Right lung (tissue), 5 donors: Measurements from ENCODE around the gene SMC1A. TPM values are rescaled to one million over a fixed set of nuclear protein-coding genes. Genes with fewer than 3 reads are reported as not detected.
"Not testable (repeated sequence)": the region's sequence is repeated elsewhere in the genome, so short reads cannot be mapped to it uniquely, and the experiment has no call there.

Experiments
- DNase-seq, 2 donors: peaks; one replicate each; pipeline ENCODE4 v3.0.0-alpha.2; 2013
- polyA plus RNA-seq, 5 donors: library from polyadenylated mRNA; unstranded; fragments of 120-200 nt; gene quantifications; one replicate each; pipeline versions ENCODE4 v1.2.1 to v1.2.3, GENCODE V29; 2013; ENCODE audit warnings: inconsistent platforms in 1 of 5, low replicate concordance in 1 of 5; ENCODE audit not compliant: insufficient read length in 5 of 5, insufficient read depth in 1 of 5

SMC1A gene
- polyA plus RNA-seq, 5 donors, result 75.2 to 142 (median 91.5) TPM

GRCh38 chrX:53429755-53430154 is 7.3 kb upstream of the SMC1A start:
- no peak for DNase-seq

DNA sequence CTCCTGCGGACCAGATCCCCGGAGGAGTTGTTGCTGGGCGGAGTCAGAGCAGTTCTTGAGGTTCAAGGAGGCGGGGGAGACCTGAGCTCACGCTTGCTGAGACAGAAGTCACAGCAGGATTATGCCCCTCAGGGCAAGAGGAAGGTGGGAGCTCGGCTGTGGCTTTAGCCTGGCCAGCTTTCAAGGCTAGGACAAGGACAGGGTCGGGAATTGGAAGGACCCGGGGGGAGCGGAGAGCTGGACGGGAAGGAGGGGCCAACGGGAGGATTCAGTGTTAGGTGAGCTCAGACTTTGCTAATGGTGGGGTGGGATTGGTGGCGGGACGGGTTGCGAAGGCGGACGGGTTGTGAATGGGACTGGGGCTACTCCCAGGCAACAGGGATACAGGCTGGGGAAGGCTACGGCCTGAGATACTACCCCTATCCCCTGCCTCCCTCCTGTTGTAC is 430 bp upstream of the SMC1A start, which contains the start of gene RIBC1:
TSS of gene RIBC1 (plus strand) at position 13 of the 446 bp plus-strand sequence. CDS start 3,404 bp downstream, outside the sequence.
- no peak for DNase-seq

DNA sequence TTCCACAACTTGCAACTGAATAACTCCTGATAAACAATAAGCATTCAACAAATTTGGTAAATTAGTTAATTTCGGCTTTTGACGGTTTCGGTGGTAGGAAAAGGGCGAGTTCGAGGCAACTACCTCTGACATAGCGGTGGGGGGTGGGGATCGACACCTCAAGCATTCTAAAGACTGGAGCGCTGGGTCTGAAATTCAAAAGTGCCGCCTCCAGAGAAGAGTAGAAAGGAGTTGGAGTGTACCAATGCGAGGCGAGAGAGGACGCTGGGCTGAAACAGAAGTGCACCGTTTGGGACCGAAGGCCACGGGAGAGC is 725 bp downstream of the SMC1A start:
- DNase-seq, result no peak

- DNase-seq, result no peak
Measured at GRCh38 chrX:53421125-53421524, 1.3 kb downstream of the SMC1A start.

DNA sequence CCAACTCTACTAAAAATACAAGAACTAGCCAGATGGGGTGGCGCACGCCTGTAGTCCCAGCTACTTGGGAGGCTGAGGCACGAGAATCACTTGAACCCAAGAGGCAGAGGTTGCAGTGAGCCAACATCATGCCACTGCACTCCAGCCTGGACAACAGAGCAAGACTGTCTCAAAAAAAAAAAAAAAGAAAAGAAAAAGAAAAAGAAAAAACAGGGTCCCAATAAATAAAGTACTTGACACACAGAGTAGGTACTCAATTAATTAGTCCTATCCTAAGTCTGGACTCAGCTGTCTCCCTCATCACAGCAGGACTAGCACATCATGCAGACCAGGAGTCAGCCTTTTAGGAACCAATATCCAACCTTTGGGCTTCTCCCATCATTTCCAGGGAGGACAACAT is 2.1 kb downstream of the SMC1A start:
- DNase-seq, result not testable (repeated sequence)

DNA sequence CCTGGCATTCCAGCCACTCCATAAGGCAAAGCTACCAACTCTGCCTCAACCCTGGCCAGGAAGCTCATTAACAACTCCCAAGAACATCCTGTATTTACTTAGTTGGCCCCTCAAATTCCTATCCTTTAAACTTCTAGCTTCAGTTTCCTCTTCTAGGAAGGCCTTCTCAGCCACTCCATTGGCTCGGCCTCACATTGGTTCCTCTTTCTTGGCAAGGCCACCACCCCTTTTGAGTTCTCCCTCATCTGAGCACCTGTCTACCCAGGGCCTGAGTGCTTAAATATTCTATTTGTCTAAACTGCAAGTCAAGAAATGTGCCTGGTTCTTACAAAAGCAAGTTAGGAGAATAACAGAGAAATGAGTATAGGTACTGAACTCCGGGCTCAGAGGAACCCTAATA is 10.0 kb downstream of the SMC1A start:
- no peak for DNase-seq

- no peak for DNase-seq
Measured at GRCh38 chrX:53403535-53403934, 18.9 kb downstream of the SMC1A start.

- DNase-seq, result no peak
Measured at GRCh38 chrX:53398216-53398615, 24.2 kb downstream of the SMC1A start.

DNA sequence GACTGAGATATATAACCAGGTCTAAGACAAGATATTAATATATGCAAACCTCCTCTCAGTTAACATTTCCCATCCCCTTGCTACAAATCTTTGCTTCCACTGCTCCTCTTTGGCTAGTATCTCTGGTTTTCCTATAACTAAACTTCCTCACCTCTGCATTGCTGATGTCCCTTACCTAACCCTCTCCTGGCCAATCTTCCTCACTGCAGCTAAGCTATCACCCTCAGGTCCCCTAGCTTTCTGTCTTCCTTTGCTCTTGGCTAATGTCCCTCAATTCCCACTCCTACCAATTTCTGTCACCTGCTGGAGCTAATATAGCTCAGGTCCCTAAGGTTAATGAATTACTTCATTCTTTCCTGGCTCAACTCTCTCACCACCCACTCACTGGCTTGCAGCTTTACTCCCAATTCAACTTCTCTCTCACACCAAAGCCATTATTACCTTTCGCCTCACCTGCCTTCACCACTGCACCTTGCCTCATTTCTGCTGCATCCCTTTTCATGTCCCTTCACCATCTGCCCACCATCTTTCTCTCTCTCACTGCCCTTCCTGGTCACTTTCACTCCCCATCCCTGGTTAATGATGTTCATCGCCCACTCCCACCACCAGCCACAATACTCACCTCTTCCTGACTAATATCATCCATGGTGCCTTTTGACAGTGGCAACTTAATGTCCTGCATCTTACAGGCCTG is 26.7 kb downstream of the SMC1A start:
- no peak for DNase-seq

DNA sequence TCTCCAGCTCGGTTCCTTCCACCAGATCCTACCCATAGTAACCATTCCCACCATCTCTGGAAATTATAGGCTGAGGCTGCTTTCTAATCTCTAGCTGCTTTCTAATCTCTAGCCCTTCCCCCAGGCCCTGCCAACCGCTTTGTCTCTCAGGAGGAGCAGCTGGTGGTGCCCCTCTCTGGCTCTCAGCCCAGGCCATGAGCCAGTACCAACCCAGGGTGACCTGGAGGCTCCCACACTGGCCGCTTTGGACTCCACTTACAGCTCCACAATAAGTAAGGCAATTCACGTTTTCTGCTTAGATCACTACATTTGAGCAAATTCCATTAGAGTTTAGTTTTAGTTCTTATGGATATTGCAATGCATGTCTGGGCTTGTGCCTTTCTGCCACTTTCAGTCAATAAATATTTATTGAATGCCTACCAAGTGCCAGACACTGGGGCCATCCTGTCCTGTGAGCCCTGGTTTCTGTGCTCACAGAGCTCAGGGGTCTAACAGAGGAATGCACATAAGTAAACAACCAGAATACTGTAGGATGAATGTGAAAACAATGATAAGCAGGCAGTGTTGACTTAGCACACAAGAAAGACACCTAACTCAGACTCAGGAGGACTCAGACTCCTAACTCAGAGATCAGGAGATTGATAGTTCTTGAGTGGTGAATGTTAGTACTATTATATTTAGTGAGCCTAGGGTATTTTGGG is 38.9 kb downstream of the SMC1A start:
- no peak for DNase-seq

- DNase-seq, result no peak
Measured at GRCh38 chrX:53379747-53380146, 42.7 kb downstream of the SMC1A start.

DNA sequence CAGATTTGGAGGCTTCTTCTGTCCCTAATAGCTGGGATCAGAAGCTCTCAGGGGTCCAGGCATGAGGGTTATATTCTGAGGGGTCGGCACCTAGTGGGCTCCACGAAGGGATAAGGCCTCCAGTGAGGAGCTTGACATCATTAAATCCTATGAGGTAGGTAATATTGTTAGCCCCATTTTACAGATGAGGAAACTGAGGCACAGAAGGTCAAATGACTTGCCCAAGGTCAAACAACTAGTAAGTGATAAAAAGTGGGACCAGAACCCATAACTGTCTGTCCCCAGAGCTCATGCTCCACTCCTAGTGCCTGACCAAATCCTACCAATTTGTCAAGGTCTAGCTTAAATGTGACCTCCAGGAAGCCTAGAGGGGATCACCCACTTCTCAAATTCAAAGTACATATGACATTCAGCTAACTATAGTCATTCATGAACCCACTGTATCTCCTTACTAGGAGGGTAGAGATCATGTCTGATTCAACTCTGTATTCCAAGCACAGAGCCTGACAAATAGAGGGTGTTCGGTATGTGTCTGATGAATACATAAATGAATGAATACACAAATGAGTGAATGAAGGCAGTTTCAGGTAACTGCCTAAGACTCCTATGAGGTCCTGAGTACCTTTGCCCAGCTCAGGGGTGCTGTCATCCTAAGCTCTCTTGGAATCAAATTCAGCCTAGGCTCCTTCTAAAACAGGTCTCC is 43.3 kb downstream of the SMC1A start:
- DNase-seq, result no peak

DNA sequence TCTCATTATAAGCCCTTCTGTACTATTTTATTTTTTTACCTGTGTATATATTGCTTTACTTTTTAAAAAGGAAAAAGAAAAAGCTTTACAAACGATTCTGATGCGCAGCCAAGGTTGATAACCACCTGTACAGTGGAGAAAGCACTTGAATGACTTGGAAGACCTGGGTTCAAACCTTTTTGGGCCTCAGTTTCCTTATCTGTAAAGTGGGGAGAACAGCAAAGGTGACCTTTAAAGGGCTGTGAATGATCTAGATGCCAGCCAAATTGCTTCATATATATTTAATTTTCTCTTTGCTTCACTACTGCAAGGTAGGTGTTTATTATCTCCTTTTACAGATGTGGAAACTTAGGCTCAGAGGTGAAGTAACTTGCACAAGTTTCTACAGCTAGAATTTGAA is 45.0 kb downstream of the SMC1A start:
- DNase-seq, result no peak

DNA sequence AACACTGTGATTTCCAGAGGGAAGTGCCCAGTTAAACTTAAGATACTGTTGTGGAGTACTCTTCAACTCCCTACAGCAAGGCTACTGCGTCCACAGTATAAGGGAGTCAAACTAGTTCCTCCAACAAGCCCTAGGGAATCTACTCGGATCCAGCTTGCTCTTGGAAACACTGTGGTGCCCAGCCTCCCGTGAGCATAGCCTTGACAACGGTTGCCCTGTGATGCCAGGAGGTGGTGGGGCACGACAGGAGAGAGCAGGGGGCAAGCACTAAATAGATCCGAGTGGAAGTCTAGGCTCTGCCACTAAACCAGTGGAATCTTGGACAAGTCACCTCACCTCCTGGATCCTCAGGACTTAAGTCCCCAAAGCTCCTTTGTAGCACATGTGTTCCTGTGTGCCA is 45.6 kb downstream of the SMC1A start:
- DNase-seq, result no peak

DNA sequence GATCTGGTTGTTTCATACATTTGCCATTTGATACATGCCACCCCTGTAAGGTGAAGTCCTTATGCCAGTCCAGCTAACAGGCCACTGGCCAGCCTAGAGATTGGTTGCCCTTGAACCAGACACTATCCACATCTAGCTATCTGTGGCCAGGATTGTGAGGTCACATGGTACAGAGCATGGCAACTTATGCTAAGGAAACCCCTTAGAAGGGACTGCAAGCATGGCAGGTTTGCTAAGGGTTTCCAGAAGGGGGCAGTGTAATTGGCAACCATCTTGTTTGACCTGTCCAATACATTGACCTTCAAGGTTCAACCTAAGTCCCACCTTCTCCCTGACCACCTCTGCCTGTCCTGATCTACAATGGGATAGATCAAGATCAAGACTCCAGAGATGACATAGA is 47.5 kb downstream of the SMC1A start:
- no peak for DNase-seq

- no peak for DNase-seq
Measured at GRCh38 chrX:53374222-53374820, 48.1 kb downstream of the SMC1A start.

DNA sequence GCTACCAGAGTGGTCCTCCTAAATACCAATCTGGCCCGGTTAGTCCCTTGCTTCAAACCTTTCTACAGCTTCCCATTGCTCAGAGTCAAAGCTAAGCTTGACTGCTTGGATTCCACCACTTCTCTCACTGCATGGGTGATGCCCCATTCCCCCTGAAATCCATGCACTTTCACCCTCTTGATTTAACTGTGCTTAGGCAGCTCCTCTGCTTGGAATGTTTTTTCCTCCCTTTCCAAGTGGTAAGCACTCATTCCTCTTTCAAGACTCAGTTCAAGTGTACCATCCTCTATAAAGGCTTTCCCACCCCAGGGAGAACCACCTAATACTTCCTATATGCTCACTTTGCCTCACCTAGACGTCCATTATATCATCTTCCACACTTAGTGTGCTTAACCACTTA is 49.1 kb downstream of the SMC1A start:
- DNase-seq, result no peak

GRCh38 chrX:53366454-53366853 is 56.0 kb downstream of the SMC1A start:
- not testable (repeated sequence) for DNase-seq

DNA sequence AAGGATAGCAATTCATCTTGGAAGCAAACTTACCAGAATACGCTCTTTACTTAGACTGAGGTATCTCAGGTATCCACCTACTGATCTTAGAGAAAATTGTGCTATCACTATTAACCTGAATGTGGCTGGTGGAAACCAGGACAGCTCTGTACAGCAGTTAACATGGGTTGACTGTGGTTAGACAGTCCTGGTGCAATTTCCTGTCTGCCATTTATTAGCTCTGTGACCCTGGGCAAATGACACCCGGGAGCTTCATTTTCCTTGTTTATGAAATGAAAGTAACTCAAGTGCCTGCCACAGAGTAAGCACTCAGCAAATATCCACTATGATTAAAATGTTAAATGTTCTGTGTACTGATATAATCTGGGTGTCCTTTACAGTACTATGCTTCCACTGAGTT is 60.0 kb downstream of the SMC1A start:
- DNase-seq, result no peak

DNA sequence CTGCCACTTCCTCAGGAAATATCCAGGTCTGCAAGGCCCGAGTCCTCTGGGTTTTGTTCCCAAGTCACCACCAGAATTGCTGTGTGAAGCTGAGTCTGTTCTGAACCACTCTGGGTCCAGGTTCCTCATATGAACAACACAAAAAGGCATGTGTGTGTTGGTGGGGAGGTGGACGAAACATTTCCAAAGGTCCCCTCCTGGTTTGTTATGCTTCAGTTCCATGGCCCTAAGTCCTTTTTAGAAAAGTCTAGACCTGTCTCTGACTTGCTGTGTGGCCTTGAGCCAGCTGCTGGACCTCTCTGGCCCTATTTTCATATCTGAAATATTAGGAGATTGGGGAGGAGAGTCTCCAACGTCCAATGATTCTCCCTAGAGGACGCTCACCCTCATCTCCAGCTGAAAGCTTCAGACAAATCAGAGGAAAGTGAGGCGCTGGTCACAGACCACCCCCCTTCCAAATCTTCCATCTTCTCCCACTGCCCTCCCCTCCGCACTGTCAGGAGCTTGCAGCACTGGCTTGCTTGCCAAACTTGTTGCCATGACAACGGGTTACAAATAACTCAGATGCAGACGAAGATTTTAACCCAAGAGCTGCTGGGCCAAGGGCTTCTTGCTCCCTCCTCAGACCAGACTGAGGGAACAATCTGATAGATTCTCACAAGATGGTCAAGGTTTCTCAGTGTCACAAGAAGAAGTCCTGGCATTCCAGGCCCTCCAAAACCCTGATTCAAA is 64.5 kb downstream of the SMC1A start:
- DNase-seq, result peak; percentile 52 to 64

DNA sequence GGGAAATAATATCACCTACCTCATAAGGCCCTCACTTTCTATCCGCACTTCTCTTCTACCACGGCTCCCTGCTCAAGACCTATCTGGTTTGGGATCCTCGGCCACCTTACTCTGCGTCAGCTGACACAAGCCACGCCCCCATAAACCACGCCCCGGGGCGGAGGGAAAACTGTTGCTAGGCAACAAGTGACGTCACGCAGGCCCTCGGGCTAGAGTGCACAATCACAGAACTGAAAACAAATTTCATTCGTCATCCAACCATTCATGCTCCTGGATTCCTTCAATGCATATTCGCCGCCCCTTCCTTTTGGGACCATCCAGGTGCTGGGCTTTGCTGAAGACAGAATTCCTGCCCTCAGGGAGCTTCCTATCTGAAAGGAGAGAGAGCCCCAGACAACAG is 66.3 kb downstream of the SMC1A start:
- DNase-seq, result no peak

GRCh38 chrX:53354669-53355068 is 67.8 kb downstream of the SMC1A start:
- DNase-seq, result no peak
